ENCODE measurements around the gene MIPEP.

DNA sequence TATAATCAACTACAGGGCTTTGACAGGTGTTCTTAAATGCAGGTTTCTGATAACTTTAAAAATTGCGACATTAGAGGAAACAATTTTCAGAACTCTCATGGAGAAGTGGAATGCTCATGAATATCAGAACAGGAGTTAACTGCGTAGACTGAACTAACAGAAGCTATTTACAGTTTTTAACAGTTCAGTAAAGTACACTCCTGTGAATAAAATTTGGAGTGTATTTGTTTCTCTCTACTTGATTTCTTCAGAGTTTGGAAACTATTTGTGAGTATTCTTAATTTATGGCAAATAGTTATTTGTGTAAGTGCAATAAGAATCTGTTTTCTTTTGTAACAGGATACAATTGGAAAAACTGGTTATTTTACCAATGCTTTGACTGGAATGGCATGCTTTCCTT, 204.6 kb downstream of the MIPEP start:
- no peak for TF ChIP-seq EZH2 (IDR thresholded peaks at IDR 0.05; ENCODE audit: borderline replicate concordance)
- TF ChIP-seq, protein P1, sequence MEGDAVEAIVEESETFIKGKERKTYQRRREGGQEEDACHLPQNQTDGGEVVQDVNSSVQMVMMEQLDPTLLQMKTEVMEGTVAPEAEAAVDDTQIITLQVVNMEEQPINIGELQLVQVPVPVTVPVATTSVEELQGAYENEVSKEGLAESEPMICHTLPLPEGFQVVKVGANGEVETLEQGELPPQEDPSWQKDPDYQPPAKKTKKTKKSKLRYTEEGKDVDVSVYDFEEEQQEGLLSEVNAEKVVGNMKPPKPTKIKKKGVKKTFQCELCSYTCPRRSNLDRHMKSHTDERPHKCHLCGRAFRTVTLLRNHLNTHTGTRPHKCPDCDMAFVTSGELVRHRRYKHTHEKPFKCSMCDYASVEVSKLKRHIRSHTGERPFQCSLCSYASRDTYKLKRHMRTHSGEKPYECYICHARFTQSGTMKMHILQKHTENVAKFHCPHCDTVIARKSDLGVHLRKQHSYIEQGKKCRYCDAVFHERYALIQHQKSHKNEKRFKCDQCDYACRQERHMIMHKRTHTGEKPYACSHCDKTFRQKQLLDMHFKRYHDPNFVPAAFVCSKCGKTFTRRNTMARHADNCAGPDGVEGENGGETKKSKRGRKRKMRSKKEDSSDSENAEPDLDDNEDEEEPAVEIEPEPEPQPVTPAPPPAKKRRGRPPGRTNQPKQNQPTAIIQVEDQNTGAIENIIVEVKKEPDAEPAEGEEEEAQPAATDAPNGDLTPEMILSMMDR (IDR thresholded peaks at IDR 0.05; ENCODE audit: poor library complexity), result no peak

All from hepatocyte (in vitro differentiated cells).